ENCODE measurements around the gene NTSR1.

NTSR1 gene

DNA sequence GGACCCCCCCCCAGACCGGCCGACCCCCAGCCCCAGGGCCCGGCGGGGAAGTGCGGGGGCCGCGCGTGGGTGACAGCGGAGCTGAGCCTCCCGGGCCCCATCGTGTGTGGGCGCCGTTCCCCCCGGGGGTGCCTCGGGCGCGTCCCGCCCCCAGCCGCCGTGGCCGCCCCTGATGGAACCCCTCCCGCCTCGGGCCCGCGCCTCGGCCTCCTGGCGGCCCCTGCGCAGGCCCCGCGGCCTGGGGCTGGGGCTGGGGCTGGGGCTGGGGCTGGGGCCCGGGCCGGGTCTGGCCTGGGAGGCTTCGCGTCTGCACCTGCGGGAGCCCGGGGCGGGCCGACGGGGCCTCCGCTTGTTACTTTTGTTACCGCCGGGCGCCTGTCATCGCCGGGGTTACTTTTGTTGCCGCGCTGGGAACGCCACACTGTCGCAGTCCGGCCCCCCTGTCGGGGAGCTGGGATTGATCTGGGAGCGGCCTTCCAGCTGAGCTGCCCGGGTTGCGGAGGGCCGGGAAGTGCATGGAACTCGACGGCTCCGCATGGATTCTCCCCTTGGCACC is 96.6 kb downstream of the NTSR1 start:
- peak; percentile 42 to 47 for DNase-seq

DNA sequence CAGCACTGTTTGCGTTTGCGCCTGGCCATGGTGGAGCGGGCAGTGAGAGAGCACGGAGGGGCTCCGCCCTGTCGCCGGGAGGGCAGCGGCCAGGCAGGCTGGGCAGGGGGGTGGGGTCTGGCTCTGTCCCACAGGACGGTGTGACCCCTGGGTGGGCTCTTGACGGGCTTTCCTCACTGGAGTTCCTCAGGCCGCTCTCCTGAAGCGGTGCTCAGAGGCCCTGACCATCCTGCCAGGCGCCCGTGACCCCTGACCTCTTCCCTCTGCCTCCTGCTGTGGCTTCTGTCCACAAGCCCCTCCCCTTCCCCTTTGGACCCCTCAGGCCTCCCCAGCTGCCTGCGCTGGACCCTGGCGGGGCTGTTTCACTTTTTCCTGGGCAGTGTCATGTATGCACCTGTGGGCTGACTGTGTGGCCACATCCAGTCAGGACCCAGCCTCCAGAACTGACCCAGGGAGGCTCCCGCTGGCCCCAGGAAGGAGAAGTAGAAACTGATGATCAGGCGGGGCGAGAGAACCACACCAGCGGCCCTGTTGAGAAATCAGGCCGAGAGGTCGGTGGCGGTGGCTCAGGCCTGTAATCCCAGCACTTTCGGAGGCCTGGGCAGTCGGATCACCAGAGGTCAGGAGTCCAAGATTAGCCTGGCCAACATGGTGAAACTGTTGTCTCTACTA is 97.2 kb downstream of the NTSR1 start:
- DNase-seq: no peak

DNA sequence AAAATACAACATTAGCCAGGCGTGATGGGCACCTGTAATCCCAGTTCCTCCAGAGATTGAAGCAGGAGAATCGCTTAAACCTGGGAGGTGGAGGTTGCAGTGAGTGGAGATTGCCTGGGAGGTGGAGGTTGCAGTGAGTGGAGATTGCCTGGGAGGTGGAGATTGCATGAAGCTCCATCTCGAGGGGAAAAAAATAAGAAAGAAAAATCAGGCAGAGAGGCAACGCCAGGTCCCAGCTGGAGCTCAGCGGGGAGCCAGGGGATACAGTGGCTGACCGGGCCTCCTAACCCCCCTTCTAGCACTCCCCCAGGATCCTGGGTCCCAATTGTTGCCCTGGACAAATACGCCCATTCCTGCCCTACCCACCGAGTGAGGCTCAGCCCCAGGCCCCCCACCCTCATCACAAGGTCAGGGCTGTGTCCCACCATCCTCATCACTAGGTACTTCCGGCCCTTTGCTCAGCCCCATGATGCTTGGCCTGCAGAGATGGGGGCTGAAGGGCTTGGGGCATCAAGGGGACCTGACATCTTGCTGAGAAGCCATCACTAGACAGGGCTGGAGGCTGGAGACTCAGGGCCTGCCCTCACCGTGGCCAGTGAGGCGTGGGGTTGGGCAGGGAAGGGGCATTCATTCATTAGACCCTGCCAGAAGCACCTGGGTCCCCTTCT is 97.9 kb downstream of the NTSR1 start:
- no peak for DNase-seq

DNA sequence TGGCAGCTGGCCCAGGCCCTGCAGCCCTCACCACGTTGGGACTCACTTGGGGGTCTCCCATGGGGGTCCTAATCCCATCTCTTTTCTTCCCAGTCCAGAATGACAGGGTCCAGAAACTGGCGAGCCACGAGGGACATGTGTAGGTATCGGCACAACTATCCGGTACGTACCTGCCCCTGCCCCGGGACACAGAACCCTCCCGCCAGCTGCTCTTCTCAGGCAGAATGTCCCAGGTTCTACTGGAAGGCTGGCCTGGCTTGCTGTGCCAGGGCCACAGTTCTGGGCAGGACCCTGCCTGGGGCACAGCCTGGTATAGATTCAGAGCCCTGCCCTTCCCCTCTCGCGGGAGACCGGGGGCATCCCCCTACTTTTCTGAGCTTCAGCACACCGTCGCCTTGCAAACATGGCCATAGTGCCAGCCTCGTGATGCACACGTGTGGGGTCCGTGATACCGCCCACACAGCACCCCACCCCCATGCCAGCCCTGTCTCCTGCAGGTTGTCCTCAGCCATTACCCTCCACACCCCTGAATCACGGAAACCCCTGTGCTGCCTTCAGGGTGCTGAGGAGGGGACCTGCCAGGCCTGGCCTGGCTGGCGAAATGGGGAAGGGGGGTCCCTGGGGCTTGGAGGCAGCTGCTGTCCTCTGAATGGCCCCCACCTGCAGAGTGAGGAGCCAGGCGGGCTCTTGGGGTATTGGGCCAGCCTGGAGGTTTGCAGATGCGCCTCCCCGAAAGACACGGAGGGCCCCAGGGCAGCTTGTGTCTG is 99.0 kb downstream of the NTSR1 start:
- DNase-seq: no peak

DNA sequence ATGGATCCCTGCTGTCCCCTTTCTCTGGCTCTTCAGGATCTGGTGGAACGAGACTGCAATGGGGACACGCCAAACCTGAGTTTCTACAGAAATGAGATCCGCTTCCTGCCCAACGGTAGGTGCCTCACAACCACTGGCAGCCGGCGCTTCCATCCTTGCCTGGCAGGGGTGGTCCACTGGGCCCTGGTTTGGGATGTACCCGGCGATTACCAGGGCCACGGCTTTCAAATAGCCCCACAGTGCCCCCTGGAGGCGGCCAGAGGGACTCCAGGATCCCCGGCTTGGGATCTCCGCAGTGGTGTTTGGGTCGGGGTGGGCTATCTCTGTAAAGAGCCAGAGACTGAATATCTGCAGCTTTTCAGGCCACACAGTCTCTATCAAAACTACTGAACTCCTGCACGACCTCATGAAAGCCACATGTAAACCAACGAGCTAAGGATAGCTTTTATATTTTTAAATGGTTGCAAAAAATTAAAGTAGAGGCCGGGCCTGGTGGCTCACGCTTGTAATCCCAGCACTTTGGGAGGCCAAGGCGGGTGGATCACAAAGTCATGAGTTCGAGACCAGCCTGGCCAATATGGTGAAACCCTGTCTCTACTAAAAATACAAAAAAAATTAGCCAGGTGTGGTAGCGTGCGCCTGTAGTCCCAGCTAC is 99.7 kb downstream of the NTSR1 start:
- peak; percentile 82 to 85 for DNase-seq

DNA sequence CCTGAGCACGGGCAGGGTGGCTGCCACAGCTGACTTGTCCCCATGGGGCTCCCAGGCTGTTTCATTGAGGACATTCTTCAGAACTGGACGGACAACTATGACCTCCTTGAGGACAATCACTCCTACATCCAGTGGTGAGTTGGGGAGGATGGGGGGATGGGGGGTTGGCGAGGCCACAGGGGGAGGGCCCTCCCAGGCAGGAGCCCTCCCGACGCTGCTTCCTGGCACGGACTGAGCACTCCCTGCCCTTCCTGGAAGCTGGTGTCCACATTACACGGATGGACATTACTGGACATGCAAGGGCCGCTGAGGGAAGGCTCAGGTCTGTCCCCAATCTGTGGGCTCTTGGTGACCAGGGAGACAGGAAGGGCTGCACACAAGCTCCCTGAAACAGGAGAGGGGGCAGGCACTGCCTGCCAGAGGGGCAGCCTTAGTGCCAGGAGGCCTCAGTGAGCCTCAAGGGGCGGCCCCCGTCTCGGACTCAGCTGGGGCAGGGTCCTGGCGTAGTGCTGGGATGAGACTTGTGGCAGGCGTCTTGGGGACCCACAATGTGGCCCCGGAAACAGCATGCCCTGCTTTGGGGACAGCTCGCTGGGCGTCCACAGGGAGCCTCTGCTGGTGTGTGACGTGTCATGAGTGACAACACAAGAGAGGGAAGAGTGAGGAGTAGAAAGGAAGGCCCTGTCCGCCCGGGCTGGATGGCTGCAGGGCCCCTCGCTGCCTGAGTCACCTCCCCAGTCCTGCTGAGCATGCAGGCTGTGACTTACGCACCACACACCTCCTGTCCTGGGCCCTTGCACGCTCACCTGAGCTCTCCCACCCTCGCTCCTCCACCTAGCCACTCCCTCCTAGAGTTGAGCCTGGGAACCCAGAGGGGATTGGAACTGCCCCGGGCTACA is 101.1 kb downstream of the NTSR1 start:
- DNase-seq: no peak

DNA sequence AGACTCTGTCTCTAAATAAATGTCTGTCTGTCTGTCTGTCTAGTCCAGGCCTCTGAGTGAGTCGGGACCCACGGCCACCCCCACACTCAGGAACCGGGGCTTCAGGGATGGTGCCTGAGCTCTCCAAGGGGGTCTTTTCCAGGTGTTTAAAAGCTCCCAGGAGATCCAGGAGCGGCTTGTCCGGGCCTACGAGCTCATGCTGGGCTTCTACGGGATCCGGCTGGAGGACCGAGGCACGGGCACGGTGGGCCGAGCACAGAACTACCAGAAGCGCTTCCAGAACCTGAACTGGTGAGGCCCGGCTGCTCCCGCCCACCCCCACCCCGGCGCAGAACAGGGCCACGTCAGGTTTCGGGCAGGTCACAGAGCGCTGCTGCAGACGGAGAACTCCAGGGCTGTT is 102.7 kb downstream of the NTSR1 start:
- no peak for DNase-seq

DNA sequence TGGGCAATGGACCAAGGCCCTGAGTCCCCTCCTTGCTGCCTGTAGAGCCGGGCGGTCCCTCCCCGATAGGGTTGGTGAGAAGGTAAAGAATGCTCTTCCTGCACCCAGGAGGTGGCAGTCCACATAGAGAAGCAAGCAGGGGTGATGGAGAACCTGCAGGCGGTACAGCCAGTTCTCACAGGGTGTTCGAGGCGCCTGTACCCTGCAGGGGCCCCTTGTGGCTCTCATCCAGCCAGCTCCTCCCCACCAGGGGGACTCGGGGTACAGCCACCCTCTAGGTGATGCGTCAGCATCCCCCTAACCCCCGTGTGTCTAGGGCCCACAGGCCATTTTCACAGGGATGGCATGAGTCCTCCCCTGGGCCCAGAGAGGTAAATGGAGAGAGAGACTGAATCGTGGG is 103.1 kb downstream of the NTSR1 start:
- DNase-seq: no peak

Measured in stimulated activated CD4-positive, alpha-beta T cell treated with anti-CD3 and anti-CD28 coated beads, Interleukin-2, amount 100 ng/mL, for 24 hours (primary cell).